Measurements from ENCODE around the gene FAM181A. TPM values are rescaled to one million over a fixed set of nuclear protein-coding genes. Genes with fewer than 3 reads are reported as not detected.

The FAM181A gene
- total and polyA plus RNA-seq, 9 of the 15 experiments (the other 6 are each of a cell fraction or from before 2014, with no cell fraction given), result not detected

- no peaks in the 10 kb centered on the region for H4K20me1 ChIP-seq (replicated peaks; ENCODE audit: control insufficient read depth, insufficient read depth, low read length)
- H2AFZ ChIP-seq (ENCODE audit: low read depth, low read length), result no peak overlapping the region
- ChIA-PET POLR2A (no interaction called here), CTCF (ENCODE audit: low intra/inter-chr PET ratio) (no interaction called here)
- TF ChIP-seq ZNF449 (CRISPR knock-in tag; IDR thresholded peaks at IDR 0.05) (no peak), NFE2L1 (tag; IDR thresholded peaks at IDR 0.05; ENCODE audit: borderline replicate concordance, low read depth) (no peak), ZNF140 (CRISPR knock-in tag; IDR thresholded peaks at IDR 0.05) (no peak), TFE3 (CRISPR knock-in tag; IDR thresholded peaks at IDR 0.05) (peak; percentile 8; the same call in 1 of the 2 replicates)
- H3K79me2 ChIP-seq (ENCODE audit: control insufficient read depth, insufficient read depth, low read length), result no peaks in the 10 kb centered on the region
- intact Hi-C loops (cut with micrococcal nuclease), result no loop called here
- H3K9me3 ChIP-seq (replicated peaks; ENCODE audit: control insufficient read depth, insufficient read depth, low read depth, low read length), result no peaks in the 10 kb centered on the region
- no TSS peak for BruUV-seq (replicated peaks)
- H3K4me3 ChIP-seq, result no peak overlapping the region
- FAIRE-seq, result no peak
- no peak for ATAC-seq
- no peak overlapping the region for H3K9ac ChIP-seq (ENCODE audit: insufficient read depth in 1 of 2, low read depth in 2 of 2, low read length in 2 of 2)
- no peaks in the 10 kb centered on the region for H3K9me1 ChIP-seq (ENCODE audit: control insufficient read depth, insufficient read depth, low read length)
- no peak for DNase-seq (ENCODE audit: extremely low read depth in 1 of 4, low spot score in 3 of 4)
- in situ Hi-C loops (cut with MboI), result no loop called here
- peaks cover 0 to 6% of the 10 kb centered on the region in 2 experiments; a peak in 3 of 5 replicates for H3K27me3 ChIP-seq (ENCODE audit: control insufficient read depth in 2 of 2, insufficient read depth in 2 of 2, low read length in 2 of 2)
- 6% methylated on average over 2 of the region's 3 CpGs for WGBS (ENCODE audit: insufficient coverage, low coverage, missing lambda C conversion rate)
- H3K4me1 ChIP-seq (replicated peaks in 1 of 2; ENCODE audit: control insufficient read depth in 2 of 2, insufficient read depth in 2 of 2, low read length in 2 of 2), result no peaks in the 10 kb centered on the region
- H3K4me2 ChIP-seq (ENCODE audit: insufficient read depth, low read length), result no peak overlapping the region
- no peaks in the 10 kb centered on the region for H3K36me3 ChIP-seq (ENCODE audit: control insufficient read depth, insufficient read depth, low read length)
- no peak overlapping the region for H3K27ac ChIP-seq (ENCODE audit: extremely low read depth, low read depth, low read length)
These were observed 38.2 kb downstream of the FAM181A start for GRCh38 chr14:93965287-93965821.
